SJSA1 (cell line): Measurements from ENCODE around the gene G3BP1. TPM values are rescaled to one million over a fixed set of nuclear protein-coding genes. Genes with fewer than 3 reads are reported as not detected.
A peak's percentile ranks its signal among the peaks of the same experiment; 100 is the strongest.

ENCODE experiments used
- DNase-seq, 2 experiments: peaks; one replicate each; pipeline ENCODE4 v3.0.0-alpha.2; 2015 to 2020; ENCODE audit warnings: low spot score in 2 of 2, low read depth in 1 of 2
- H3K27ac ChIP-seq: fragments of 250-450 bp; sonication (Bioruptor Pico); 2 replicates; pipeline ENCODE4 v1.5.1; 2020; ENCODE audit warnings: mild to moderate bottlenecking, moderate library complexity
- H3K27me3 ChIP-seq: fragments of 250-450 bp; sonication (Bioruptor Pico); replicated peaks from 2 replicates; pipeline ENCODE4 v1.5.1; 2020; ENCODE audit warnings: mild to moderate bottlenecking, moderate library complexity
- H3K36me3 ChIP-seq: fragments of 250-450 bp; sonication (Bioruptor Pico); 2 replicates; pipeline ENCODE4 v1.5.1; 2020; ENCODE audit warnings: mild to moderate bottlenecking
- H3K4me1 ChIP-seq: fragments of 250-450 bp; sonication (Bioruptor Pico); replicated peaks from 2 replicates; pipeline ENCODE4 v1.6.1; 2021; ENCODE audit warnings: mild to moderate bottlenecking
- H3K4me3 ChIP-seq: fragments of 250-450 bp; sonication (Bioruptor Pico); 2 replicates; pipeline ENCODE4 v1.5.1; 2020; ENCODE audit warnings: mild to moderate bottlenecking
- H3K9me3 ChIP-seq: fragments of 250-450 bp; sonication (Bioruptor Pico); replicated peaks from 2 replicates; pipeline ENCODE4 v1.5.1; 2020; ENCODE audit warnings: mild to moderate bottlenecking
- total RNA-seq: library from RNA; depleted of rRNA; stranded (reverse); fragments of >200 nt; shearing (Covaris generic); gene quantifications from 2 replicates; pipeline ENCODE4 v1.2.3, GENCODE V29; 2014

G3BP1 gene
- total RNA-seq, 1 experiment from 2014 or later, result 259 TPM

DNA sequence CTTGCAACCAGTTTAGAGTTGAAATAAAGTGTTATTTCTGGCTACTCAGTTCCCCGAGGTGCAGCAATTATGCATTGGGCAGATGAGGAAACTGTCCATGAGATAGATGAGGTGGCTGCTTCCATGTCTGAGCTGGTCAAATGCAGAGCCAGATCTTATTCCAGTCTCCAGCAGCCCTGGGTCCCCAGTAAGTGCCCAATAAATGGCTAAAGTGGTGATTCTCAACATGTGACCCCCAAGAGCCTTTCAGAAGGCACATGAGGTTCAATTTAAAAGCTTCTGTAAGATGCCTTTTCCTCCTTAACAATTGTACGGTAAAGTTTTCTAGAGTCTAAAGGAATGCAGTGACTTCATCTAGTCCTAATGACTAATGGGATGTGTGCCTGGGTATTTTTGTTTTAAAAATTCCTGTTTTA is 30.8 kb upstream of the G3BP1 start:
- Histone ChIP-seq H3K4me1 (peaks cover 85% of the 10 kb centered on the region), H3K4me3 (no peak overlapping the region), H3K27me3 (no peaks in the 10 kb centered on the region), H3K9me3 (no peaks in the 10 kb centered on the region), H3K36me3 (peaks cover 27% of the 10 kb centered on the region), H3K27ac (peak overlapping the region; percentile 98)
- DNase-seq, result peak in 1 of 2 experiments; percentile 95

DNA sequence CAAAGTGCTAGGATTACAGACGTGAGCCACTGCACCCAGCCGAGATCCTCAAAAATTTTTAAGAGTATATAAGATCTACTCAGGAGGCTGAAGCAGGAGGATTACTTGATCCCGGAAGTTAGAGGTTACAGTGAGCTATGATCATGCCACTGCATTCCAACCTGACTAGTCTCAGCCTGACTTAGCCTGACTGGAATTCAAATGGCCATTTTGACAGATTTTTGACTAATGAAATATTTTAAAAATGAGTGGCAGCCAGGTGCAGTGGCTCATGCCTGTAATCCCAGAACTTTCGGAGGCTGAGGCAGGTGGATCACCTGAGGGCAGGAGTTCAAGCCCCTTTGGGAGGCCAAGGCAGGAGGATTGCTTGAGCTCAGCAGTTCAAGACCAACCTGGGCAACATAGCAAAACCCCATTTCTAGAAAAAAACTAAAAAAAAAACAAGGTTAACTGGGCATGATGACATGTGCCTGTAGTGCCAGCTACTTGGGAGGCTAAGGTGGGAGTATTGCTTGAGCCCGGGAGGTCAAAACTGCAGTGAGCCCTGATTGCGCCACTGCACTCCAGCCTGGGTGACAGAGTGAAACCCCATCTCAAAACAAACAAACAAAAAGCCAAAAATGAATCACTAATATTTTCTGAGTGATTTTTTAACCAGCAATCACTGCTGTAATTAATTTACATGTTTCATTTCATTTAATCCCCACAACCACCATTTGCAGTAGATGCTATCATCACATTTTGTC is 29.9 kb upstream of the G3BP1 start:
- Histone ChIP-seq H3K27ac (peak overlapping the region; percentile 98), H3K9me3 (no peaks in the 10 kb centered on the region), H3K4me1 (peaks cover 89% of the 10 kb centered on the region), H3K36me3 (peaks cover 34% of the 10 kb centered on the region), H3K4me3 (no peak overlapping the region), H3K27me3 (no peaks in the 10 kb centered on the region)
- DNase-seq, result peak; percentile 76 to 85

DNA sequence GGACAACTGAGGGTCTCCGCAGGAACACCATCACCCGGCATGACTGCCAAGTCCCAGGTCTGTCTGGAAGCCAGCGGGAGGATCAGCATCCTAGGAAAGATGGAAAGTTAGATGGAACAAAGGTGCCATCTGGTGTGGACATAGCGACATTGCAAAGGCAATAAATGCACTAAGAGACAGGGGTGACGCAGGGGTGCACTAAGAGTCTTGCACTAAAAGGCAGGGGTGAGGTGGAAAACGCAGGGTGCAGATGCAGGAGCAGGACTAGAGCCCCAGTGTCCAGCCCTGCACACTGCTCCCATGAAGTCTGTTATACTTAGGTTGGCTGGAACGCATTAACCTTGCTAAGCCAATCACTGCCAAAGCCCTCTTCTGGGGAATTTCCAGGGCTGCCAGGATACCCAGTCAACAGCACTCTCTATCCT is 28.9 kb upstream of the G3BP1 start:
- peak; percentile 83 to 84 for DNase-seq
- Histone ChIP-seq H3K27ac (peak overlapping the region; percentile 98; the same call in 1 of the 2 replicates), H3K36me3 (peaks cover 36% of the 10 kb centered on the region), H3K4me1 (peaks cover 85% of the 10 kb centered on the region), H3K4me3 (no peak overlapping the region), H3K9me3 (no peaks in the 10 kb centered on the region), H3K27me3 (no peaks in the 10 kb centered on the region)

DNA sequence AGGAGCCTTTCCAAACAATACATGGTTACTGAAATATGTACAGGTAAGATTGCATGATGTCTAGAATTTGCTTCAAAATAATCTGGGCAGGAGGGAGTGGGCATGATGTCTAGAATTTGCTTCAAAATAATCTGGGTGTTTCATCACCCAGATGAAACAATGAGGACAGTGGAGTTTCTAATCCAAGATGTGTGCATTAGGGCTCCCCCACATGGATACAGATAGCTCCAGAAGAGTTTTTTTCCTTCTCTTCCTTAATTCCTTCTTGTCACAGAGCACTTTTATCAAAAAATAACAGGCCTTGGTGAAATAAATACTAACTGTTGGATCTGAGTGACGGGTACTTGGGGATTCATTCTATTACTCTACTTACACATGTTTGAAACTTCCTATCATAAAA is 28.2 kb upstream of the G3BP1 start:
- no peak for DNase-seq
- Histone ChIP-seq H3K27me3 (no peaks in the 10 kb centered on the region), H3K9me3 (no peaks in the 10 kb centered on the region), H3K36me3 (peaks cover 42% of the 10 kb centered on the region), H3K4me3 (no peak overlapping the region), H3K4me1 (peaks cover 78% of the 10 kb centered on the region), H3K27ac (peak overlapping the region; percentile 4; the same call in 1 of the 2 replicates)

DNA sequence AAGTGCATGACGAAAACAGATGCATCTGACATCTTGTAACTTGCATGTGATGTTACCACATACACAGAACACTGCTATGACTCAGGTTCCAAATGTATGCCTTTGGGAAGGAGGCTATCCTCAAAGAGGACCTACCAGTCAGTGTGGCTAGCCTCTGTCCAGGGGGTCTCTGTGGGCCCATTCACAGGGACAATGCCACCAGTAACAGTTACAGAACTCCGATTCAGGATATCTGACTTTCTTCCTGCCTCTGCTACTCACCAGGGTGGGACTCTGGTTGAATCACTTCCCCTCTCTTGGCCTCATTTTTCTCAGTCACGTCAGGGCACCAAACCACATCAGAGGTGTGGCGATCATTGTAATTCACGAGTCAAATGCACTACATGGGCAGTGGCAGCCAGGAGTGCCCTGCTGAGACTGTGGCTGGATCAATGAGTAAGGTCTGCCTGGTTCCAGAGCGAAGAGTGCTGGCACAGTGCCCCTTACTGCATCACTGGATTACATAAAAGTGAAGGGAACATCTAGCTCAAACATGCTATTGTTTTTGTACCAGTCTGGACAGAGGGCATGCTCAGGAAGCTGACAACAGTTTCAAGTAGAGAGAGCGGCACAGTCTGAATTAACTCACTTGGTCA is 26.6 kb upstream of the G3BP1 start:
- peak; percentile 94 for DNase-seq
- Histone ChIP-seq H3K4me3 (no peak overlapping the region), H3K27ac (peak overlapping the region; percentile 53), H3K36me3 (peaks cover 48% of the 10 kb centered on the region), H3K9me3 (no peaks in the 10 kb centered on the region), H3K27me3 (no peaks in the 10 kb centered on the region), H3K4me1 (peaks cover 62% of the 10 kb centered on the region)

GRCh38 chr5:151750121-151750520 is 21.6 kb upstream of the G3BP1 start:
- peaks cover 12% of the 10 kb centered on the region for H3K4me1 ChIP-seq
- DNase-seq, result no peak
- H3K27me3 ChIP-seq, result no peaks in the 10 kb centered on the region
- peaks cover 52% of the 10 kb centered on the region for H3K36me3 ChIP-seq
- no peak overlapping the region for H3K27ac ChIP-seq
- H3K9me3 ChIP-seq, result no peaks in the 10 kb centered on the region
- H3K4me3 ChIP-seq, result no peak overlapping the region

DNA sequence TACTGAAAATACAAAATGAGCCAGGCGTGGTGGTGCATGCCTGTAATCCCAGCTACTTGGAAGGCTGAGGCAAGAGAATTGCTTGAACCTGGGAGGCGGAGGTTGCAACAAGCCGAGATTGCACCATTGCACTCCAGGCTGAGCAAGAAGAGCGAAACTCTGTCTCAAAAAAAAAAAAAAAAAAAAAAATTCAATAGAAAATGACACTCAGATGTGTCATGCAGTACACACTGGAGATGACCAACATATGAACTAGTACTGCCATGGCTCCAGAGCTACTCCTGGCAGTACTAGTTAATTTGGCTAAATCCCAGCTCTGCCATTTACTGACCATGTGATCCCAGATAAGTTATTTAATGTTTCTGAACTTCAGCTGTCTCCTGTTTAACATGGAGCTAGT is 20.7 kb upstream of the G3BP1 start:
- DNase-seq, result no peak
- no peaks in the 10 kb centered on the region for H3K27me3 ChIP-seq
- H3K27ac ChIP-seq, result no peak overlapping the region
- H3K4me1 ChIP-seq, result peaks cover 3% of the 10 kb centered on the region
- H3K36me3 ChIP-seq, result peaks cover 46% of the 10 kb centered on the region
- no peak overlapping the region for H3K4me3 ChIP-seq
- no peaks in the 10 kb centered on the region for H3K9me3 ChIP-seq

GRCh38 chr5:151751593-151751992 is 20.2 kb upstream of the G3BP1 start:
- Histone ChIP-seq H3K9me3 (no peaks in the 10 kb centered on the region), H3K27me3 (no peaks in the 10 kb centered on the region), H3K36me3 (peaks cover 41% of the 10 kb centered on the region), H3K4me3 (no peak overlapping the region), H3K27ac (no peak overlapping the region), H3K4me1 (no peaks in the 10 kb centered on the region; the same call in 1 of the 2 replicates)
- DNase-seq, result no peak

GRCh38 chr5:151755383-151755782 is 16.4 kb upstream of the G3BP1 start:
- DNase-seq, result peak in 1 of 2 experiments; percentile 17
- H3K4me3 ChIP-seq, result no peak overlapping the region
- no peak overlapping the region for H3K27ac ChIP-seq
- peaks cover 15% of the 10 kb centered on the region for H3K4me1 ChIP-seq
- H3K9me3 ChIP-seq, result no peaks in the 10 kb centered on the region
- H3K36me3 ChIP-seq, result peaks cover 32% of the 10 kb centered on the region
- H3K27me3 ChIP-seq, result no peaks in the 10 kb centered on the region

DNA sequence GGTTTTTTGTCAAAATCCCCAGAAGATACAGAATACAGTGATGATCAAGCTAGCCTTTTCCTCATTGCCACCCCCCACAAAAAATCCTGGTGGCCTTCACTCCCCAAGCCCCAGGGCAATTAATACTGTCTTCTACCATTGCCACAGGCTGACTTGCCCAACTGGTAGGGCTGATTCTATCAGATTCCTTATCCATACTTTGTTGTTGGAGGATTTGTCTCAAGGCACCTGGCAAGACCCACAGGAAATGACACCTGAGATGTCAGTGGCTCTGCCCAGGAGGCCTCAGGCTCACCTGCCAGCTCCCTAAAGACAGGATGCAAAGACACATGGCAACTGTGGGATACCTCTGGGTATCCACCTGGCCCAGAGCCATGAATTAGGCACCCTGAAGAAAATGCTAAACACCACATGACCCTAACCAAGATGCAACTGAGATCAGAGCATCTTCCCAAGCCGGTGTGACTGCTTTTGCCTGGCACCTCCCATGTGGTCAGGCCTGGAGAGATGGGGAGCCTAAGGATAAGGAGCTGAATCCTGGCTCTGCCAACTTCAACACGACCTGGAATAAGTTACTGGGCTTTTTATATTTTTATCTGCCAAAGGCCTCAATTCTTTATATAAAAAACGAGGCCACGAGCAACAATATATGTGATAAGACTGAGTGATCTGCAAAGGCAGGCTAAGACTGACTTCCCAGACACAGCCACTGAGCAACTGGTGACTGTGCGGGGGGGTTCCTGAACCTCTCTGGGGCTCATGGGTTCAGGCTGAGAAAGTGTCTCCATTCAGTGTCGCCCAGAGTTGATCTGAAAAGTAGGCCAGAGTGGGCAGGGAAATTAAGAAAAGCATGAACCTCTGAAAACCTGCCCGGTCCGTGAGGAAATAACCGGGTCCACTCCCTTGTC is 14.3 kb upstream of the G3BP1 start:
- DNase-seq, result peak in 1 of 2 experiments; percentile 41
- Histone ChIP-seq H3K27ac (peak overlapping the region; percentile 50), H3K9me3 (no peaks in the 10 kb centered on the region)

DNA sequence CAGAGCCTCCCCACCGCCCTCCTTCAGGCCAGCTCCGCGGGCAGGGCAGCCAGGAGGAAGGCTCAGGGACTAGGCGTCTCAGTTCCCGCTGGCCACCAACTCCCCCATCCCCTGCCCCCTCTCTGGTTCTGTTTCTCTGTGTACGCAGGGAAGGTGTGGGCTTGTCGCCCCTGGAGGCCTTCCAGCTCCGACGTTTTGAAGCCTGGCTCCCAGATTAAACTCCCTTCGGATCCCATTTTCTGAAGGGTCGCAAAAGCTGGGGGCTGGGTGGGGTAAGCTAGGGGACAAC is 13.7 kb upstream of the G3BP1 start:
- H3K9me3 ChIP-seq, result no peaks in the 10 kb centered on the region
- peak overlapping the region; percentile 50 for H3K27ac ChIP-seq
- peak in 1 of 2 experiments; percentile 59 for DNase-seq
- H3K36me3 ChIP-seq, result peaks cover 14% of the 10 kb centered on the region
- H3K27me3 ChIP-seq, result no peaks in the 10 kb centered on the region
- H3K4me1 ChIP-seq, result peaks cover 15% of the 10 kb centered on the region
- H3K4me3 ChIP-seq, result peak overlapping the region; percentile 53

More for the DNA sequence above, 14.3 kb upstream of the G3BP1 start:
- H3K36me3 ChIP-seq, result peaks cover 19% of the 10 kb centered on the region
- H3K4me1 ChIP-seq, result peaks cover 15% of the 10 kb centered on the region
- H3K27me3 ChIP-seq, result no peaks in the 10 kb centered on the region
- peak overlapping the region; percentile 53 for H3K4me3 ChIP-seq

GRCh38 chr5:151758430-151759241 is 13.1 kb upstream of the G3BP1 start, which contains the start of gene ATOX1:
TSS of gene ATOX1 (minus strand) at chr5:151758631. CDS start at chr5:151758551, 80 bp downstream.
- Histone ChIP-seq H3K36me3 (peaks cover 9% of the 10 kb centered on the region), H3K27me3 (no peaks in the 10 kb centered on the region), H3K4me1 (peaks cover 15% of the 10 kb centered on the region), H3K4me3 (peak within 1 kb of the TSS; percentile 53), H3K9me3 (no peaks in the 10 kb centered on the region), H3K27ac (peak within 1 kb of the TSS; percentile 50)
- DNase-seq, result peak; percentile 96 to 98

DNA sequence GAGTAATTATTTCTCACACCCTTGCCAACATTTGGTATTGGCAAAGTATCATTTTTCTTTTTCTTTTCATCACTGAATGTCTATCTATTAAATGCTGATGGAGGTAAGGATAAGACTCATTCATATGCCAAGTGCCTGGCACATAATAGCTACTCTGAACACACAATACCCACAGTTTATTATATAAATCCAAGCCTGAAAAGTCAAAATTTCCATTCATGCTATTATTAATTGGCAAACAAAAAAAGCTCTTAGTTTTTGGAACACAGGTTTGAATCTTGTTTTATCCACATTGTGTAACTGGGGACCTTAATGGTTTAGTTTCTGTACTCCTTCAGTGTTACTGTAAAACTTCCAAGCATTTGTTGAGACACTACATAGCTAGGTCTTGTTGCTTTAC is 7.0 kb upstream of the G3BP1 start:
- Histone ChIP-seq H3K4me1 (no peaks in the 10 kb centered on the region), H3K4me3 (no peak overlapping the region), H3K27me3 (no peaks in the 10 kb centered on the region), H3K27ac (no peak overlapping the region), H3K9me3 (no peaks in the 10 kb centered on the region), H3K36me3 (no peaks in the 10 kb centered on the region)
- DNase-seq, result no peak
